ENCODE data around the gene DNM3.

DNM3 gene

DNA sequence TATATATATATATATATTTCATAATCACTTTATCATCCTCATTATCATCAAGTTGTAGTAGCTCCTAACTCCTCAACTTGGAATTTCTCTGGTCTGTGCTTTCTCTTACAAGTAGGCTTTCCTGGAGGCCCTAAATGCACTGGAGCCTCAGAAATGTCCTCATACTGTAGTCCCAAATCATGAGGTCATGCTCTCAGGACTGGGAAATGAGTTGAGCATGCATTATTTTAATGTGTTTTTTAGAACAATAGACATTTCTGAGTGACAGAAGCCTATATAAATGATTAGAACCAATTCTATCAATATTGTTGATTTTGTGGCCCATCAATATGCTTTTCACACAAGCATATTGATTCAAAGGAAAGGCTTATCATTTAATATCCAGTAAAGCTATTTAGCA, 536.3 kb downstream of the DNM3 start:
- Histone ChIP-seq H3K4me3 (ENCODE audit: low read depth, low read length, poor library complexity, severe bottlenecking) (no peak overlapping the region), H3K9me2 (ENCODE audit: low read depth, low read length) (no peaks in the 10 kb centered on the region), H3K79me2 (ENCODE audit: insufficient read depth, low read length) (no peaks in the 10 kb centered on the region), H3K36me3 (ENCODE audit: insufficient read depth, low read length) (no peaks in the 10 kb centered on the region), H3K4me1 (ENCODE audit: insufficient read depth, low read length, severe bottlenecking) (peaks cover 40% of the 10 kb centered on the region), H3K4me2 (ENCODE audit: low read length) (no peak overlapping the region), H2AFZ (ENCODE audit: low read length) (no peak overlapping the region), H4K20me1 (ENCODE audit: insufficient read depth, low read length) (no peaks in the 10 kb centered on the region), H3F3A (ENCODE audit: insufficient read depth, low read length) (no peaks in the 10 kb centered on the region), H3K27me3 (ENCODE audit: insufficient read depth, low read length) (no peaks in the 10 kb centered on the region), H3K9ac (ENCODE audit: low read length) (no peak overlapping the region), H3K9me3 (ENCODE audit: low read length) (no peaks in the 10 kb centered on the region), H3K27ac (ENCODE audit: low read depth, low read length, poor library complexity, severe bottlenecking) (no peak overlapping the region)
- TF ChIP-seq EZH2 (IDR thresholded peaks at IDR 0.05; ENCODE audit: borderline replicate concordance, low read length) (no peak), CTCF (IDR thresholded peaks at IDR 0.05; ENCODE audit: low read length) (no peak)

DNA sequence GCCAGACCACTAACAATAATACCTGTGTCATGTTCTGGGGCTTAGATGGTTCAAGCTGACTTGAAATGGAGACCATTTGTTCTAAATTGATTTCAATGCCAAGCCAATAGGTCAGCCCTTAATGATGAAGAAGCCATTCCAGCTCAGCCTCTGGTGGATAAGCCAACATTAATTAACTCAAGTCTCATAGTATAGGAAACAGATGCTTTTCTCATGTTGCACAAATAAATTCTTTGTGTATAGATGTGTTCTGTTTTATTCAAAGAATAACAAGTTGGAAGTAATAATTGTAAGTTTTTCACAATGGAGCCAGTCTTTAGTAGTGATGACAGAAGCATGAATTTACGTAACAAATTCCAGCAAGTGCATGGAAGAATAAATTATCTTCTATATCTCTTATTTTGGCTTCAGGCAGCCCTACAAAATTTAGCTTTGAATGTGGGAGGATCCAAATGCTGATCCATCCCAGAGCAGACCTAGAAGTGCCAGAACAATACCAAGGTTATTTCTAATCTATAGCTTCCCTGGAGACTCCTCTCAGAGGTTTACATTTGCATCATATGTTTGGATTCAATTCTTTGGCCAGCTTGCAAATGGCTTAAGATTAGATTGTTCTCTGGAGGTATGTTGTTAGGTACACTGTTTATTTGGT, 536.9 kb downstream of the DNM3 start:
- H3K27me3 ChIP-seq (ENCODE audit: insufficient read depth, low read length) = no peaks in the 10 kb centered on the region
- no peaks in the 10 kb centered on the region for H3K9me3 ChIP-seq (ENCODE audit: low read length)
- no peak overlapping the region for H3K4me3 ChIP-seq (ENCODE audit: low read depth, low read length, poor library complexity, severe bottlenecking)

DNA sequence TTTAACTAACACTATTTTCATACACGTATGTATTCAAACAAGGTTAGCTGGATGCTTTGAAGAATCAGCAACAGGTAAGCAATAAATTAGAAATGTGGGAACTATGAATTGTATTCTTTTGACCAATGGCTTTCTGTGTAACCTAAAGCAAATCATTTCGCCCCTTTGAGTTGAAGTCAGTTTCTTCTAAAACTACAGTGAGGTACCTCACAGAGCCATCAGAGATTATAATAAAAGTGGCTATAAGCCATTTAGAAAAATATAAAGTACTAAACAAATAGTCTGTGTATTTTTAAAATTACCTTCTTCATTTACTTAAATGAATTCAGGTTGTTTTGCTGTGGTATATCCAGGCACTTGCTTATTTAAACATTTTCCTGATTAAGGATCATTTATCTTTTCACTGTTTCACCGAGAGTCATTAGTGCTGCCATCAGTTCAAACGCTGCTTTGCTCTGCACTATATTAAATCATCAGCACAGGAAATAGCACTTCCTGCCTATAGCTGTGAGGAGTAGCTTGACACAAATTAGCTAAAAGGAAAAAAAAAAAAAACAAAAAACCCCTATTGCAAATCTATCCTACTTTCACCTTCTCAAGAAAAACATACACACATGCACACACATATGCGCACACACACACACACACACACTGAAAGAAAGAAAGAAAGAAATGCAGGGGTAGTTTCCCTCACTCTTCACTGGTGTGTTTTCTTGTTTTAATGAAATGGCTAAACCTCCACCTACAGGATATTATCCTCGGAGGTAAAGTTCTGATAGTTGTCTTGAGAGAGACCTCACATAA, 539.3 kb downstream of the DNM3 start:
- peak overlapping the region; percentile 58 for H3K9ac ChIP-seq (ENCODE audit: low read length)
- peak overlapping the region; percentile 88 for H3K27ac ChIP-seq (ENCODE audit: low read depth, low read length, poor library complexity, severe bottlenecking)
- no peaks in the 10 kb centered on the region for H3K79me2 ChIP-seq (ENCODE audit: insufficient read depth, low read length)
- TF ChIP-seq CTCF (IDR thresholded peaks at IDR 0.05; ENCODE audit: low read length) (no peak), EZH2 (IDR thresholded peaks at IDR 0.05; ENCODE audit: borderline replicate concordance, low read length) (no peak)
- peak overlapping the region; percentile 42 for H3K4me3 ChIP-seq (ENCODE audit: low read depth, low read length, poor library complexity, severe bottlenecking)
- peaks cover 42% of the 10 kb centered on the region for H3K4me1 ChIP-seq (ENCODE audit: insufficient read depth, low read length, severe bottlenecking)
- peak overlapping the region; percentile 66 for H3K4me2 ChIP-seq (ENCODE audit: low read length)
- no peaks in the 10 kb centered on the region for H3F3A ChIP-seq (ENCODE audit: insufficient read depth, low read length)
- H4K20me1 ChIP-seq (ENCODE audit: insufficient read depth, low read length) = no peaks in the 10 kb centered on the region
- no peaks in the 10 kb centered on the region for H3K27me3 ChIP-seq (ENCODE audit: insufficient read depth, low read length)
- H3K36me3 ChIP-seq (ENCODE audit: insufficient read depth, low read length) = no peaks in the 10 kb centered on the region
- H3K9me2 ChIP-seq (ENCODE audit: low read depth, low read length) = no peaks in the 10 kb centered on the region
- peak overlapping the region; percentile 31; the same call in 1 of the 2 replicates for H2AFZ ChIP-seq (ENCODE audit: low read length)
- no peaks in the 10 kb centered on the region for H3K9me3 ChIP-seq (ENCODE audit: low read length)

More for the DNA sequence above, 536.9 kb downstream of the DNM3 start:
- no peaks in the 10 kb centered on the region for H3K36me3 ChIP-seq (ENCODE audit: insufficient read depth, low read length)
- no peak overlapping the region for H3K9ac ChIP-seq (ENCODE audit: low read length)
- TF ChIP-seq EZH2 (IDR thresholded peaks at IDR 0.05; ENCODE audit: borderline replicate concordance, low read length) = no peak
- TF ChIP-seq CTCF (IDR thresholded peaks at IDR 0.05; ENCODE audit: low read length) = no peak
- no peaks in the 10 kb centered on the region for H4K20me1 ChIP-seq (ENCODE audit: insufficient read depth, low read length)
- peaks cover 42% of the 10 kb centered on the region for H3K4me1 ChIP-seq (ENCODE audit: insufficient read depth, low read length, severe bottlenecking)
- no peak overlapping the region for H2AFZ ChIP-seq (ENCODE audit: low read length)
- H3K4me2 ChIP-seq (ENCODE audit: low read length) = no peak overlapping the region
- H3K27ac ChIP-seq (ENCODE audit: low read depth, low read length, poor library complexity, severe bottlenecking) = no peak overlapping the region
- H3F3A ChIP-seq (ENCODE audit: insufficient read depth, low read length) = no peaks in the 10 kb centered on the region
- H3K79me2 ChIP-seq (ENCODE audit: insufficient read depth, low read length) = no peaks in the 10 kb centered on the region
- no peaks in the 10 kb centered on the region for H3K9me2 ChIP-seq (ENCODE audit: low read depth, low read length)

Measured in OCI-LY1 (cell line).